Fibroblast of villous mesenchyme (primary cell): ENCODE measurements around the gene MYO5A. TPM values are rescaled to one million over a fixed set of nuclear protein-coding genes. Genes with fewer than 3 reads are reported as not detected.
"Not testable (repeated sequence)": the region's sequence is repeated elsewhere in the genome, so short reads cannot be mapped to it uniquely, and the experiment has no call there.

ENCODE experiments used
- DNase-seq: peaks from one replicate; pipeline ENCODE4 v3.0.0-alpha.2; 2010; ENCODE audit warnings: low read depth
- H3K4me3 ChIP-seq: 2 replicates; pipeline ENCODE4 v1.5.1; 2011; ENCODE audit warnings: low read depth, mild to moderate bottlenecking, low read length
- CTCF ChIP-seq: IDR thresholded peaks from 2 replicates; pipeline ENCODE4 v1.5.1; 2012; ENCODE audit warnings: low read depth, mild to moderate bottlenecking, low read length; ENCODE audit not compliant: insufficient read depth
- total RNA-seq: library from RNA; depleted of rRNA; stranded (reverse); fragments of >200 nt; gene quantifications from 2 replicates; pipeline ENCODE4 v1.2.3, GENCODE V29; 2012

The MYO5A gene
- total RNA-seq, 1 donor = 53.1 TPM

GRCh38 chr15:52566889-52567288 lies 38.2 kb upstream of the MYO5A start:
- no peak for TF ChIP-seq CTCF
- peak overlapping the region; percentile 71 for H3K4me3 ChIP-seq

GRCh38 chr15:52565417-52566358 lies 37.0 kb upstream of the MYO5A start:
- H3K4me3 ChIP-seq = not testable (repeated sequence)
- peak; percentile 39 for DNase-seq

More at GRCh38 chr15:52566889-52567288, 38.2 kb upstream of the MYO5A start:
- no peak for DNase-seq

- peak; percentile 13 for DNase-seq
- TF ChIP-seq CTCF = no peak
- no peak overlapping the region for H3K4me3 ChIP-seq
Measured at GRCh38 chr15:52563501-52564060, 34.9 kb upstream of the MYO5A start.

- H3K4me3 ChIP-seq = no peak overlapping the region
- no peak for TF ChIP-seq CTCF
- DNase-seq = peak; percentile 16
Measured at GRCh38 chr15:52559575-52559974, 30.9 kb upstream of the MYO5A start.

GRCh38 chr15:52559022-52559421 lies 30.3 kb upstream of the MYO5A start:
- no peak for TF ChIP-seq CTCF
- DNase-seq = no peak
- no peak overlapping the region for H3K4me3 ChIP-seq

- no peak for TF ChIP-seq CTCF
- H3K4me3 ChIP-seq = no peak overlapping the region
- peak; percentile 70 for DNase-seq
Measured at GRCh38 chr15:52558196-52558595, 29.5 kb upstream of the MYO5A start.

- no peak for TF ChIP-seq CTCF
- H3K4me3 ChIP-seq = no peak overlapping the region
- no peak for DNase-seq
Measured at GRCh38 chr15:52557274-52557641, 28.6 kb upstream of the MYO5A start.
